Heart left ventricle (tissue), 13 donors: ENCODE data around the gene IGF2.

Source experiments
- POLR2A ChIP-seq, 2 donors: fragments of 450-650 bp; IDR thresholded peaks; one replicate each; pipeline ENCODE4 v1.6.1; 2017; ENCODE audit warnings: antibody characterized with exemption in 2 of 2, mild to moderate bottlenecking in 2 of 2, moderate library complexity in 2 of 2
- TF ChIP-seq, protein P1 (sequence below), 12 donors: fragments of 200-600 bp; sonication (generic) in 4 of 12; IDR thresholded peaks; one replicate each; pipeline versions ENCODE4 v1.5.0 to v1.8.0; 2018 to 2022; ENCODE audit warnings: antibody characterized with exemption in 12 of 12, mild to moderate bottlenecking in 5 of 12
- donor health status: ischemic (EF 13 %, LVEDD 7.1; RV severe dilation, severe dysfunction).
- donor health status: DM: no; HTN: yes; CAD: no.
- donor health status: DM: no; HTN: no; CAD: no.
- donor health status: ischemic (EF 25% LVEDD 6.9; RV normal size, moderate dysfunction).
- donor health status: ischemic (EF 25% LVEDD 5.7; RV mildly dilated, moderate dysfunction).
- donor health status: ischemic (EF 35%, LVEDD 5.7; RV mildly dilated, moderate dysfunction).
- donor health status: nonischemic (EF 11% LVEDD 7.7; RV severe dilation, severe dysfunction).
- donor health status: DM: yes; HTN: yes; CAD: no.
- donor health status: PGD.
- donor health status: ischemic (EF 29% LVEDD 5.4; RV normal size, mild dysfunction).
- donor health status: nonischemic (EF 23%, LVEDD 6.1; RV moderate dilation, normal function).

- TF ChIP-seq, protein P1, sequence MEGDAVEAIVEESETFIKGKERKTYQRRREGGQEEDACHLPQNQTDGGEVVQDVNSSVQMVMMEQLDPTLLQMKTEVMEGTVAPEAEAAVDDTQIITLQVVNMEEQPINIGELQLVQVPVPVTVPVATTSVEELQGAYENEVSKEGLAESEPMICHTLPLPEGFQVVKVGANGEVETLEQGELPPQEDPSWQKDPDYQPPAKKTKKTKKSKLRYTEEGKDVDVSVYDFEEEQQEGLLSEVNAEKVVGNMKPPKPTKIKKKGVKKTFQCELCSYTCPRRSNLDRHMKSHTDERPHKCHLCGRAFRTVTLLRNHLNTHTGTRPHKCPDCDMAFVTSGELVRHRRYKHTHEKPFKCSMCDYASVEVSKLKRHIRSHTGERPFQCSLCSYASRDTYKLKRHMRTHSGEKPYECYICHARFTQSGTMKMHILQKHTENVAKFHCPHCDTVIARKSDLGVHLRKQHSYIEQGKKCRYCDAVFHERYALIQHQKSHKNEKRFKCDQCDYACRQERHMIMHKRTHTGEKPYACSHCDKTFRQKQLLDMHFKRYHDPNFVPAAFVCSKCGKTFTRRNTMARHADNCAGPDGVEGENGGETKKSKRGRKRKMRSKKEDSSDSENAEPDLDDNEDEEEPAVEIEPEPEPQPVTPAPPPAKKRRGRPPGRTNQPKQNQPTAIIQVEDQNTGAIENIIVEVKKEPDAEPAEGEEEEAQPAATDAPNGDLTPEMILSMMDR (IDR thresholded peaks at IDR 0.05), result no peak
- TF ChIP-seq POLR2A (IDR thresholded peaks at IDR 0.05), result no peak
Observed at GRCh38 chr11:2126520-2127085, 12.6 kb downstream of the IGF2 start.
